Esophagus muscularis mucosa (tissue), 4 donors: Measurements from ENCODE around the gene NRG2. TPM values are rescaled to one million over a fixed set of nuclear protein-coding genes. Genes with fewer than 3 reads are reported as not detected.

Source experiments
- DNase-seq: peaks from one replicate; pipeline ENCODE4 v3.0.0-alpha.2; 2017; ENCODE audit errors: extremely low spot score
- H3K27ac ChIP-seq, 4 donors: fragments of 200-600 bp; sonication (generic); replicated peaks in 1 of 4; 1 replicate in 3 of 4; 2 replicates in 1 of 4; pipeline ENCODE4 v1.5.1; 2016 to 2019; ENCODE audit warnings: mild to moderate bottlenecking in 1 of 4
- H3K27me3 ChIP-seq, 4 donors: fragments of 200-600 bp; sonication (generic); one replicate each; pipeline versions ENCODE4 v1.5.1 to v1.6.0; 2016 to 2019
- H3K36me3 ChIP-seq, 4 donors: fragments of 200-600 bp; sonication (generic); one replicate each; pipeline ENCODE4 v1.5.1; 2016 to 2019
- H3K4me1 ChIP-seq, 4 donors: fragments of 200-600 bp; sonication (generic); one replicate each; pipeline ENCODE4 v1.5.1; 2016 to 2019
- H3K4me3 ChIP-seq, 4 donors: fragments of 200-600 bp; sonication (generic); 1 replicate in 2 of 4; 2 replicates in 2 of 4; pipeline ENCODE4 v1.5.1; 2016 to 2019; ENCODE audit warnings: mild to moderate bottlenecking in 4 of 4, moderate library complexity in 1 of 4
- H3K9me3 ChIP-seq, 4 donors: fragments of 200-600 bp; sonication (generic); 1 replicate in 3 of 4; 2 replicates in 1 of 4; pipeline ENCODE4 v1.5.1; 2016 to 2019
- EP300 ChIP-seq: sonication (generic); formaldehyde crosslinking; IDR thresholded peaks from one replicate; pipeline ENCODE4 v1.6.1; 2017; ENCODE audit warnings: antibody characterized with exemption
- POLR2A ChIP-seq: fragments of 450-650 bp; IDR thresholded peaks from one replicate; pipeline ENCODE4 v1.6.1; 2017; ENCODE audit warnings: antibody characterized with exemption, moderate library complexity, mild to moderate bottlenecking, low read depth
- POLR2AphosphoS5 ChIP-seq, 2 donors: sonication (generic); formaldehyde crosslinking; IDR thresholded peaks; one replicate each; pipeline ENCODE4 v1.6.1; 2017; ENCODE audit warnings: antibody characterized with exemption in 2 of 2
- WGBS: methylation state at CpG from one replicate; pipeline ENCODE4 v1.1.5; 2018; 5-methylcytosine and 5-hydroxymethylcytosine counted together
- intact Hi-C: fragments of 100-400 bp; cut with DNase I; formaldehyde crosslinking; loops from one replicate; pipeline ENCODE4 v1.15.1; 2023
- total RNA-seq, 4 donors: library from RNA; depleted of rRNA; stranded (reverse); fragments of >200 nt; gene quantifications; one replicate each; pipeline versions ENCODE4 v1.1.0 to v1.2.1, GENCODE V29; 2016
- TF ChIP-seq, protein P1 (sequence below), 3 experiments: fragments of 200-600 bp in 2 of 3; fragments of 450-650 bp in 1 of 3; sonication (generic) in 2 of 3; IDR thresholded peaks; one replicate each; pipeline ENCODE4 v1.5.1; 2017 to 2019; ENCODE audit warnings: antibody characterized with exemption in 3 of 3, mild to moderate bottlenecking in 2 of 3, moderate library complexity in 1 of 3

The NRG2 gene
- total RNA-seq, 4 donors from 2014 or later = 2.8 to 5.0 (median 4.1) TPM

DNA sequence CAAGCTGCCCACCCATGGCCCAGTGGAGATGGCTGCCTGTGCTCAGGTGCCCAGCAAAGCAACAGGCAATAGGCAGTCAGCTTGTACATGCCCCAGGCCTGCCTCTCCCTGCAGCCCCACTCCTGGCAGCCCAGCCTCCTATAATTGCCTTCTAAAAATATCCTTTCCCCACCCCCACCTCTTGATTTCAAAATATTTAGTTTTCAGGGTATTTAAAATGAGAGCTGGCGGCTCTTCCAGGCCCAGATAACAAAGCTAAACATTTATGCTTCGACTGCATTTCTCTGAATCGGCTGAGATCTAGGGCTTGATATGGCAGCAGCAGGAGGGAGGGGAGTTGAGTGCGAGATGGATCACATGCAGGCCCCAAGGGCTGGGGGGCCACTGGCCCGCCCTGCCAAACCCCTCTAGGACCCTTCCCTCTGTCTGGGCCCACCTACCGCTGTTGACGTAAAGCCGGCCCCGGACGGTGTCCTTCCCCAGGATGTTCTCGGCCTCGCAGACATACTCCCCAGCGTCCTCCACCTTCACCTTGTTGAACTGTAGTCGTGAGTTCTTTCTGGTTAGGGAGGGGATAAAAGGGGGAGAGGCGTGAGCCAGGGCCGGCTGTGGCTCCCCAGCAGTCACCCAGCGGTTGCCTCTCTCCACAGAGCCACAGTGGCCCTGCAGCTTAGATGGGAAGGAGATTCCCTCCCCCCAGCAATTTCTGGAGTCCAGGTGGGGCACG is 162.5 kb downstream of the NRG2 start:
- TF ChIP-seq POLR2A (no peak), POLR2AphosphoS5 (IDR thresholded peaks at IDR 0.05) (no peak), EP300 (no peak)
- TF ChIP-seq, protein P1, sequence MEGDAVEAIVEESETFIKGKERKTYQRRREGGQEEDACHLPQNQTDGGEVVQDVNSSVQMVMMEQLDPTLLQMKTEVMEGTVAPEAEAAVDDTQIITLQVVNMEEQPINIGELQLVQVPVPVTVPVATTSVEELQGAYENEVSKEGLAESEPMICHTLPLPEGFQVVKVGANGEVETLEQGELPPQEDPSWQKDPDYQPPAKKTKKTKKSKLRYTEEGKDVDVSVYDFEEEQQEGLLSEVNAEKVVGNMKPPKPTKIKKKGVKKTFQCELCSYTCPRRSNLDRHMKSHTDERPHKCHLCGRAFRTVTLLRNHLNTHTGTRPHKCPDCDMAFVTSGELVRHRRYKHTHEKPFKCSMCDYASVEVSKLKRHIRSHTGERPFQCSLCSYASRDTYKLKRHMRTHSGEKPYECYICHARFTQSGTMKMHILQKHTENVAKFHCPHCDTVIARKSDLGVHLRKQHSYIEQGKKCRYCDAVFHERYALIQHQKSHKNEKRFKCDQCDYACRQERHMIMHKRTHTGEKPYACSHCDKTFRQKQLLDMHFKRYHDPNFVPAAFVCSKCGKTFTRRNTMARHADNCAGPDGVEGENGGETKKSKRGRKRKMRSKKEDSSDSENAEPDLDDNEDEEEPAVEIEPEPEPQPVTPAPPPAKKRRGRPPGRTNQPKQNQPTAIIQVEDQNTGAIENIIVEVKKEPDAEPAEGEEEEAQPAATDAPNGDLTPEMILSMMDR (IDR thresholded peaks at IDR 0.05) = no peak
- no peak for DNase-seq
- Histone ChIP-seq H3K4me1 (peaks cover 22 to 46% (median 40%) of the 10 kb centered on the region in 4 donors), H3K36me3 (peaks cover 0 to 6% (median 2%) of the 10 kb centered on the region in 4 donors), H3K9me3 (no peaks in the 10 kb centered on the region), H3K27ac (peak overlapping the region; percentile 44 to 73 (median 67)), H3K27me3 (no peaks in the 10 kb centered on the region), H3K4me3 (no peak overlapping the region)
- WGBS = 47% methylated on average over 16 of the region's 18 CpGs
- intact Hi-C loops = no loop called here

DNA sequence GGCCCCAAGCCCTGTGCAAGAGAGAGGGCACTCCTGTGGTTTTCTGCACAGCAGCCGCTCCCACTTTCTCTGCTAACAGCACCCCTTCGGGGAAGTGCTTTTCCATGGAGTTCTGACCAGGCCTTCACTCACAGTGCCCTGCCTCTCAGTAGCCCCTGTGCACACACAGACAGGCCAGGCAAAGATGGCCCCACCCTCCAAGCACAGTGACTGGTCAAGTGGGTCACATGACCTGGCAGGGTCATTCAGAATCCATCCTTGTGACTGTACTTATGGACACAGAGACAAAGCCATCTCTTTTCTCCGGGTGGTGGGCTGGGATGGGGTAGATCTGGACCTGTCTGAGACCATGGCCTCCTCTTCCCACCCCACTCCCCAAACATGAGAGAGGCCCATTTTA is 165.0 kb downstream of the NRG2 start:
- WGBS = 100% methylated on average over 3 of the region's 3 CpGs
- Histone ChIP-seq H3K4me3 (no peak overlapping the region), H3K9me3 (no peaks in the 10 kb centered on the region), H3K27ac (no peak overlapping the region), H3K36me3 (peaks cover 0 to 5% (median 0%) of the 10 kb centered on the region in 4 donors), H3K27me3 (no peaks in the 10 kb centered on the region), H3K4me1 (peaks cover 13 to 32% (median 26%) of the 10 kb centered on the region in 4 donors)
- TF ChIP-seq POLR2A (no peak), POLR2AphosphoS5 (IDR thresholded peaks at IDR 0.05) (no peak), EP300 (no peak)
- TF ChIP-seq, protein P1 (IDR thresholded peaks at IDR 0.05) = no peak
- intact Hi-C loops = no loop called here
- DNase-seq = no peak

DNA sequence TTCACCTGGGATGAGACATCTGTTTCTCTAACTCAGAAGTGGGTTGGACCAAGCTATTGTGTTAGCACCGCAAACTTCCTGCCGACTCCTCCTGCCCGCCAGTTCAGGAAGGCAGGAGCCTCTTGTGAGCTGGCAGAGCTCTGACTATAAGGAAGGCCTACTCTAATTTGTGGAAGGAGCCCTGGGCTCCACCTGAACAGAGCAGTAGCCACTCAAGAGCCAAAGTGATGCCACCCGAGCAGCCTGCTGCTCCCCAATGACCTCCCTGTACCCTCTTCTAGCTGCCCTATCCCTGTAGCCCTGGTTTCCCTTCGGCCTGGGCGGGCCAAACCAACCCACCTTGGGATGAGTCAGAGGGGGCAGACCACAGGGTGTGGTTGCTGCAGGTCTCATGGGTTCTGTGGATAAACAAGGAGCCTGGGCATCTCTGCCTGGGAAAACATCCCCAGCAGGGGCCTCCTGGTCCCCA is 165.9 kb downstream of the NRG2 start:
- TF ChIP-seq, protein P1 (IDR thresholded peaks at IDR 0.05) = no peak
- TF ChIP-seq EP300 = no peak
- TF ChIP-seq POLR2A = no peak
- no peak for TF ChIP-seq POLR2AphosphoS5 (IDR thresholded peaks at IDR 0.05)
- 94% methylated on average over 3 of the region's 6 CpGs for WGBS
- H3K36me3 ChIP-seq = peaks cover 0 to 5% (median 0%) of the 10 kb centered on the region in 4 donors
- no peak overlapping the region for H3K27ac ChIP-seq
- H3K4me1 ChIP-seq = peaks cover 13 to 24% (median 21%) of the 10 kb centered on the region in 4 donors
- H3K27me3 ChIP-seq = no peaks in the 10 kb centered on the region
- no peaks in the 10 kb centered on the region for H3K9me3 ChIP-seq
- no peak overlapping the region for H3K4me3 ChIP-seq
- intact Hi-C loops = no loop called here
- DNase-seq = no peak

DNA sequence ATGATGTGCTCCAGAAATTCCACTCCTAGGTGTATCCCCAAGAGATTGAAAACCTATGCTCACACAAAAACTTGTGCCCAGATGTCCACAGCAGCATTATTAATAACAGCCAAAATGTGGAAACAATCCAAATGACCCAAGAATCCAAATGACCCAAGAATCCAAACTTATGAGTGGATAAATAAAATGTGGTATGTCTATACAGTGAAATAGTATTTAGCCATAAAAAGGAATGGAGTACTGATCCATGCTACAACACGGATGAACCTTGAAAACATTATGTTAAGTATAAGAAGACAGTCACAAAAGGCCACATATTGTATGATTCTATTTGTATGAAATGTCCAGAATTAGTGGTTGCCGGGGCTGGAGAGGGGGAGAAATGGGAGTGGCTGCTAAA is 167.1 kb downstream of the NRG2 start:
- intact Hi-C loops = no loop called here

More for the DNA sequence above, 167.1 kb downstream of the NRG2 start:
- Histone ChIP-seq H3K36me3 (peaks cover 0 to 5% (median 0%) of the 10 kb centered on the region in 4 donors), H3K4me3 (no peak overlapping the region), H3K9me3 (no peaks in the 10 kb centered on the region), H3K27ac (no peak overlapping the region), H3K4me1 (peaks cover 11 to 16% (median 14%) of the 10 kb centered on the region in 4 donors), H3K27me3 (no peaks in the 10 kb centered on the region)
- 100% methylated on average over 2 of the region's 2 CpGs for WGBS
- no peak for DNase-seq
- no peak for TF ChIP-seq EP300
- TF ChIP-seq, protein P1 (IDR thresholded peaks at IDR 0.05) = no peak
- no peak for TF ChIP-seq POLR2A
- no peak for TF ChIP-seq POLR2AphosphoS5 (IDR thresholded peaks at IDR 0.05)
